ENCODE measurements around the gene ATP2B2.
A peak's percentile ranks its signal among the peaks of the same experiment; 100 is the strongest.

The ATP2B2 gene

DNA sequence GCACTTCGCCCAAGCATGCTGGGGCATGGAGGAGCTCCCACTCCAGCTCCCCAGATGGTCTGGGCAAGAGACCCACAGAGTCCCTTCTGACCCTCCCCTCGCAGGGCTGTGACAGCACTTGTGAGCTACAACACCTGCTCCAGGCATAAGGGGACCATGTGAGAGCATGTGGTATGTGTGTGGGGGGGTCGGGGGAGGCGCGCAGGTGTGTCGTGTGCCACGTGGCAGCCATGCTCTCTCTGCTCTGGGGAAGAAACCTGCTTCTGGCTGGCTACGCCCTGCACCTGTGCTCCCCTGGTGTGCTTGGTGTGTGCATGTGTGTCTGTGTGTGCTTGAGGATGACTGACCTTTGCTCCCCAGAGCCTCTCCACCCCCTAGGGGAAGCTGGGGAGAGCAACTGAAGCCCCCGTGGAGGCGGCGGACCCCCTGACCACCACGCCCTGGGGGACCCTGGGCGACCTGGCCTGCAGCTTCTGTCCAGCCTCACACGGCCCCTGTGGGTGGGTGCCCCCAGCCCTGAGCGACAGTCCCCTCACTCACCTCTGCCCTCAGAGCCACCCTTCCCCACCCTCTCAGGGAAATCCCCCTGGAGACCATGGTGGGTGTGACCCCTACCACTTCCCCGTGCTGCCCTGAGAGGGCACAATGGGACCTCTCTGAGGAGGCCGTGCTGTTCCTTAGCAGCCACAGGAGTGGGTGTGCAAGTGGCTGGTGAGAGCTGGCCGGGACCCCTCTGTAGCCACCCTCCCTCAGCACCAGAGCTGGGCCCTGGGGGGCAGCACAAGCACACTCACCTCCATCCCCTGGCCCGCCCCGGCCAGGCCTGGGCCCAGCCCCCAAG lies 167.8 kb downstream of the ATP2B2 start:
- no peak overlapping the region for H3K4me3 ChIP-seq (ENCODE audit: low read depth, low read length)
- TF ChIP-seq, protein P1, sequence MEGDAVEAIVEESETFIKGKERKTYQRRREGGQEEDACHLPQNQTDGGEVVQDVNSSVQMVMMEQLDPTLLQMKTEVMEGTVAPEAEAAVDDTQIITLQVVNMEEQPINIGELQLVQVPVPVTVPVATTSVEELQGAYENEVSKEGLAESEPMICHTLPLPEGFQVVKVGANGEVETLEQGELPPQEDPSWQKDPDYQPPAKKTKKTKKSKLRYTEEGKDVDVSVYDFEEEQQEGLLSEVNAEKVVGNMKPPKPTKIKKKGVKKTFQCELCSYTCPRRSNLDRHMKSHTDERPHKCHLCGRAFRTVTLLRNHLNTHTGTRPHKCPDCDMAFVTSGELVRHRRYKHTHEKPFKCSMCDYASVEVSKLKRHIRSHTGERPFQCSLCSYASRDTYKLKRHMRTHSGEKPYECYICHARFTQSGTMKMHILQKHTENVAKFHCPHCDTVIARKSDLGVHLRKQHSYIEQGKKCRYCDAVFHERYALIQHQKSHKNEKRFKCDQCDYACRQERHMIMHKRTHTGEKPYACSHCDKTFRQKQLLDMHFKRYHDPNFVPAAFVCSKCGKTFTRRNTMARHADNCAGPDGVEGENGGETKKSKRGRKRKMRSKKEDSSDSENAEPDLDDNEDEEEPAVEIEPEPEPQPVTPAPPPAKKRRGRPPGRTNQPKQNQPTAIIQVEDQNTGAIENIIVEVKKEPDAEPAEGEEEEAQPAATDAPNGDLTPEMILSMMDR (IDR thresholded peaks at IDR 0.05; ENCODE audit: low read depth, low read length): no peak

DNA sequence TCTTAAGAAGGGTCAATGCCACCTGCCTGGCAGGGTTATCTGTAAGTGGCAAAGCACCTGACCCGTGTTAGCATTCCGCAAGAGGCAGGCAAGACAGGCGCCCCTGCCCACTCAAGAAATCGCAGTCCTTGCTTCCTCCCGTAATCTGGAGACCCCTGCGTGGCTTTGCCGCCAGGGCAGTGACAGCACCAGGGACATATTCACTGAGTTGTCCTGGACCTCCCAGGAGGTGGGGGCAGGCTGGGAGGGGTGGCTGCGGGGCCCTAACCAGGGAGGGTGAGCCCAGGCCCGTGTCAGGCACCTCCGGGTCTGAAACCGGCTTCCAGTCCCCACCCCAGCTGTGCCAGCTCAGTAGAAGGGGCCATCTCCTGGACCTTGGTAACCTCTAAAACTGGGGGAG lies 168.6 kb downstream of the ATP2B2 start:
- TF ChIP-seq, protein P1 (IDR thresholded peaks at IDR 0.05; ENCODE audit: low read depth, low read length): no peak
- no peak overlapping the region for H3K4me3 ChIP-seq (ENCODE audit: low read depth, low read length)

DNA sequence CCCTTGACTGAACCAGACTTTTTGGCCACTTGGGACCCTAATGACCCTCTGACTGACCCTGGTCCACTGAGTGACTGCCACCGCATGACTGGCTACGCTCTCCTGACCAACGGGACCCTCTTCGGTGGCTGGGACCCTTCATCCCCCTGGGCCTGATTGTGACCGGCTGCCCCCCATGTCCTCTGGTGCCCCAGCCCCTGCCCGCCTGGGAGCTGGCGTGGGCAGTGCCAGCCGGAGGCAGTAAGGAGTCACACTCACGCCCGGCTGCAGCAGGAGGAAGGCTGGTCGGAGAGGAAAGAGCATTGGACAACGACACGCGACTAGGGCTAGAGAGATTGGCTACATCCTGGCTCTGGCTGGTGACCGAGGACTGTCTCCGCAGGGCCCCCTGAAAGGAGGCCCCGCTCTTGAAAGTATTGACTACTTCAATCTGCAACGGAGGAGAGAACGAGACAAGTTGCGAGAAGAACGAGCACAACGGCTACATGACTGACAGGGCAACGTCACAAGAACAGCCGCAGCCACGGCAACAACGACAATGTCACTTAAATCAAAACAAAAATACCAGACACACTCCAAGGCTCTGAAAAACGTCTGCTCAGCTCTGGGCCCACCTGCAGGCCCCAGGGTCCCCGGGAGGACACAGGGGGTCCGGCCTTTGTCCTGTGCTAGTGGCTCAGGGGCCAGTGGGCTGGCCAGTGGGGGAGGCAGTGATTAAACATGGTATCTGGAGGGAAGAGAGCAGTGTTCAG lies 169.3 kb downstream of the ATP2B2 start:
- H3K4me3 ChIP-seq (ENCODE audit: low read depth, low read length): no peak overlapping the region
- TF ChIP-seq, protein P1 (IDR thresholded peaks at IDR 0.05; ENCODE audit: low read depth, low read length): no peak

DNA sequence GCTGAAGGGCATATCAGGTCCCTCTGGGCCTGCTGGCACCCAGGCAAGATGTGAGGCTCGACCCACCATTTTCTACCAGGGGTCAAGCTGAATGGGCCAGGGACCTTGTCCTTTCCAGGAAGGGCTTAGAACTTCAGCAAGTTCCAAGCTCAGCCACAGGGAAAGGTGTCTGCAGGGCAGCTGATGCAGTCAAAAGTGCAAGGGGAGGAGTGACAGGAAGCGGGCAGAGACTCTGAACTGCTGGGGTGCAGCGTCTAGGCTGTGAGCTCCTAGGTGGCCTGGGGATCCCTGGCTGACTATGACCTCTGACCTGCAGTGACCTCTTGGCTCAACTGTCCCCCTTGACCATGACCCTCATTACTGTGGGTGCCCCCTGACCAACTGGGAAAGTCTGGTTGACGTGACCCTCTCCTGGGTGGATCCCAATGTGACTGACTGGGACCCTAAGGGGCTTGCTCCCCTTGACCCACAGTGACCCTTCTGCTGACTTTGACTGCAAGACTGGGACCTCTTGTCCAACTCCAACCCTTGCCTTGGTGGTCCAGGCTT lies 170.1 kb downstream of the ATP2B2 start:
- TF ChIP-seq, protein P1 (IDR thresholded peaks at IDR 0.05; ENCODE audit: low read depth, low read length): no peak

DNA sequence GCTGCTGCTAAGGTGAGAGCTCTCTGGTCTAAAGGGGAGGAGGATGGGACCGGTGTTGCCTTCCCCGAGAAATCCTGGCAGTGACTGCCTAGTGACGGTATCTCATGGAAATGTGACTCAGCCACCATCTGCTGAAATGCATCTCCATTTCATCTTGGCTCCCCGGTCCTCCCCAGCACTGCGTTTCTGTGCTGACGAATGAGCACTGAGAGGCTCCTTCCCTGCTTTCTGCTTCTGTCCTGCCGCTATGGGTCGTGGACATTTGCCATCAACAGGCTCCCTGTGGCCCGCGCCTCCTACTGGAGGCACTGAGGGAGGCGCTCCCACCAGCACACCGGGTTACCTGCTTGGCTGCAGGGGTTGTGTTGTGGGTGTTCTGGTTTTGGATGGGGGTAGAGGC lies 170.9 kb downstream of the ATP2B2 start:
- no peak overlapping the region for H3K4me3 ChIP-seq (ENCODE audit: low read depth, low read length)
- TF ChIP-seq, protein P1 (IDR thresholded peaks at IDR 0.05; ENCODE audit: low read depth, low read length): peak; percentile 17; the same call in 1 of the 2 replicates

More for the DNA sequence above, 170.1 kb downstream of the ATP2B2 start:
- no peak overlapping the region for H3K4me3 ChIP-seq (ENCODE audit: low read depth, low read length)

DNA sequence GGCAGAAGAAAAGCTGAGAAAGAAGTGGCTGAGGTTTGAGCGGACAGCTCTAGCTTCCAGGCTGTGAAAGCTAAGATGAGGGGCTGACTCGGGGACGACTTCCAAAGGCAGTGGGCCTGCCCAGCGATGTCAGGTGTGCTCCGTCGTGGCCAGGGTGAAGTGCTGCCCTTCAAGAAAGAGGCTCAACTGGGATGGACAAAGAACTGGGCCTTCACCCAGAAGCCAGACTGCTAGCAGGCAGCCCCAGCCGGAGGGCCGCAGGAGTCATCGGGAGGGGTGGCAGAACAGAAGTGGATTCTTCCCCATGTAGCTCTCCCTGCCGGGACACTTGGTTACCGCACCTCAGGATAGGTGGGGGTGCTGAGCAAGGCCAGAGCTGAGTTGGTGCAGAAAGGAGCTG lies 171.3 kb downstream of the ATP2B2 start:
- TF ChIP-seq, protein P1 (IDR thresholded peaks at IDR 0.05; ENCODE audit: low read depth, low read length): no peak

DNA sequence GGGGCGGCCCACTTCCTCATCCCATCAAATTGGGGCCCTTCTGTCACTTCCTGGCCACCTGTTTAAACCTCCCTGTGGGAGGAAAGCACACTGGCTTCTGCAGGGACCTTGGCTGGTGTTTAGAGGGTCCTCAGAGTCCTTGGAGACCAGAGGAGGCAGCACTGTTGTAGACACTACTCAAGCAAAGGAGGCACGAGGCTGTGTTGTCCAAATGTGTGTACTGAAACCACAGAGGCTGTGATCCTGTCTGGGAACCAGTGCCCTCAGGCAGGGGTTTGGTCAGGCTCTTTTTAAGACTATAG lies 172.1 kb downstream of the ATP2B2 start:
- no peak overlapping the region for H3K4me3 ChIP-seq (ENCODE audit: low read depth, low read length)
- TF ChIP-seq, protein P1 (IDR thresholded peaks at IDR 0.05; ENCODE audit: low read depth, low read length): no peak

More for the DNA sequence above, 171.3 kb downstream of the ATP2B2 start:
- no peak overlapping the region for H3K4me3 ChIP-seq (ENCODE audit: low read depth, low read length)
